NCI-H2171 treated with DMSO at 0.1 percent for 48 hours (cell line): Measurements from ENCODE around the gene CD8B.

Experiments
- DNase-seq: peaks from one replicate; lab custom pipeline; 2025; lab: John Stamatoyannopoulos, UW

CD8B gene

DNA sequence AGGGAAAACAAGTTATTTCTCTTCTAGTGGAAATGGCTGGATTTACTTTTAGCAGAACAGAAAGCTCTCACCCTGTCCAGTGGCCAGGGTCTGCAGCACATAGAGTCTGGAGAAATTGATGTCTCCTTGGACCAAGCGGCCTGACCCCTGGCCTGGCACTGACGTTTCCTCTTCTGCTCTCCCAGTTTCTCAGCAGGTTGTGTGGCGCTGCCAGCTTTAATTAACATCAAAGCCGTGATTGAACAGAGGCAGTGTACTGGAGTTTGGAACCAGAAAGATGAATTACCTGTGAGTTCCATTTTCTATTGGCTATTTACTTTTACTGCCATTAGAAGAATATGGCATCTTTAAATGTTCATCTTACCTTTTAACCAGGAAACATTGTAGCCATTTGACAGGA lies 91.8 kb downstream of the CD8B start:
- no peak for DNase-seq

DNA sequence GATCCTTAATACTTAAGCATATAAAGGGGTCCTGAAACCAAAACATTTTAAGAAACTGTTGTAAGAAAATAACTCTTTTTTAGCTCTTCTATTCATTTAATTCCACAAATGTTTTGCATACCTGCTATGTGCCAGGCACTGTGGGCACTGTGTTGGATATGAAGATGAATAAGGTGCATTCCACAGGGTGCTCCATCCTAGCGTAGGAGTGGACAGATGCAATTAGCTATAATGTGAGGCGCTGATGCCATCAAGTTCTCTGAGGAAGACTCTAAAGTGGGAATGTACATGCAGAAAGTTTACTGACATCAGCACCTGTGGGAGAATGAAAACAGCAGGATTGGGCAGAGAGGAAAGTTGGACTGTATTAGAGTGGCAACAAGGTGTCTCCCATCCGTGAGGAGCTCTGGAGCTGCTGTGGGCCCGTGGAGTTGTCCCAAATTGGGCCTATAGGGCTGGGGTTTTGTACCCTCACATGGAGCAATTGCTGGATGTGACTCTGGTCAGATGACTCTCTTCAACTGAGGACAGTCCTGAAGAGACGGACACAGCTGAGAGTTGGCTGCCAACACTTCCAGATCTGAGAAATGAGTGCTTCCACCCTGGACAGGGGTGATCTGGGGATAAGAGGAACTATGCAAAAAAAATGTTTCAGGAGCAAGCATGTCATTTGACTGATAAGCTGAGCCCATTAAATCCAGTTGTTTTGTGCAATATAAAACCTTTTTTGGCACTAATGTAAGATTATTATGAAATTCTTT lies 93.3 kb downstream of the CD8B start:
- no peak for DNase-seq
